Type B pancreatic cell (in vitro differentiated cells): ENCODE measurements around the gene CPOX. TPM values are rescaled to one million over a fixed set of nuclear protein-coding genes. Genes with fewer than 3 reads are reported as not detected.

Source experiments
- DNase-seq: peaks from one replicate; pipeline ENCODE4 v3.0.0; 2021; ENCODE audit warnings: mixed read lengths; ENCODE audit not compliant: unreplicated experiment; ENCODE audit errors: extremely low spot score
- H3K27ac Mint-ChIP-seq: 2 replicates; pipeline ENCODE4 v1.8.0; 2021; ENCODE audit warnings: mild to moderate bottlenecking, mixed read lengths
- H3K27me3 Mint-ChIP-seq: 2 replicates; pipeline ENCODE4 v1.8.0; 2021; ENCODE audit warnings: mixed read lengths
- H3K36me3 Mint-ChIP-seq: 2 replicates; pipeline ENCODE4 v1.8.0; 2021; ENCODE audit warnings: mixed read lengths
- H3K4me1 Mint-ChIP-seq: one replicate; pipeline ENCODE4 v1.8.0; 2021; ENCODE audit warnings: mixed read lengths; ENCODE audit not compliant: unreplicated experiment
- H3K4me3 Mint-ChIP-seq: 2 replicates; pipeline ENCODE4 v1.8.0; 2021; ENCODE audit warnings: mild to moderate bottlenecking, mixed read lengths
- H3K9me3 Mint-ChIP-seq: 2 replicates; pipeline ENCODE4 v1.8.0; 2021; ENCODE audit warnings: mixed read lengths
- total RNA-seq: library from RNA; stranded (reverse); gene quantifications from 2 replicates; pipeline ENCODE4 v1.2.1, GENCODE V29; 2021; ENCODE audit warnings: low replicate concordance
- TF ChIP-seq, protein P1 (sequence below): fragments of 200-600 bp; sonication (generic); conservative IDR thresholded peaks from 2 replicates; pipeline ENCODE4 v1.5.0; 2021; ENCODE audit warnings: antibody characterized with exemption, mild to moderate bottlenecking

CPOX gene
- total RNA-seq, 1 donor from 2014 or later: 24.6 TPM

DNA sequence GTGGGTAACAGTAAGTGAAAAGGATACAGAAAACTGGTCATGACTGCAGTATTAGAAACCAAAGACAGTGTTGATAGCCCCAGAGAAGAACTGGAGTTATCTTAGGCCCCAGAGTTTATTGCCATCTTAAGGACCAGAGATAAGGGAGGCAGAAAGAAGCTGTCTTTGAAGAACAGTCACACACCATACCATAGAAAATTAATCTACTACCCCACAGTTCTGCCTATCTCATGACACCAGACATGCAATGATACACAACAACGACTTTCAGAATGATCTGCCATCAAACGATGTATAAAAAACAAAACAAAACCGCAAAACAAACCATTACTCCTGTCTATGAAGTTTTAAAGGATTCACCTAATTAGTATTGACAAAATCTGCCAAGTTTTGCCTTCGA is 9.6 kb downstream of the CPOX start:
- peaks cover 31% of the 10 kb centered on the region for H3K36me3 Mint-ChIP-seq
- DNase-seq: no peak
- no peak overlapping the region for H3K4me3 Mint-ChIP-seq
- TF ChIP-seq, protein P1, sequence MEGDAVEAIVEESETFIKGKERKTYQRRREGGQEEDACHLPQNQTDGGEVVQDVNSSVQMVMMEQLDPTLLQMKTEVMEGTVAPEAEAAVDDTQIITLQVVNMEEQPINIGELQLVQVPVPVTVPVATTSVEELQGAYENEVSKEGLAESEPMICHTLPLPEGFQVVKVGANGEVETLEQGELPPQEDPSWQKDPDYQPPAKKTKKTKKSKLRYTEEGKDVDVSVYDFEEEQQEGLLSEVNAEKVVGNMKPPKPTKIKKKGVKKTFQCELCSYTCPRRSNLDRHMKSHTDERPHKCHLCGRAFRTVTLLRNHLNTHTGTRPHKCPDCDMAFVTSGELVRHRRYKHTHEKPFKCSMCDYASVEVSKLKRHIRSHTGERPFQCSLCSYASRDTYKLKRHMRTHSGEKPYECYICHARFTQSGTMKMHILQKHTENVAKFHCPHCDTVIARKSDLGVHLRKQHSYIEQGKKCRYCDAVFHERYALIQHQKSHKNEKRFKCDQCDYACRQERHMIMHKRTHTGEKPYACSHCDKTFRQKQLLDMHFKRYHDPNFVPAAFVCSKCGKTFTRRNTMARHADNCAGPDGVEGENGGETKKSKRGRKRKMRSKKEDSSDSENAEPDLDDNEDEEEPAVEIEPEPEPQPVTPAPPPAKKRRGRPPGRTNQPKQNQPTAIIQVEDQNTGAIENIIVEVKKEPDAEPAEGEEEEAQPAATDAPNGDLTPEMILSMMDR: no peak
- no peaks in the 10 kb centered on the region for H3K27me3 Mint-ChIP-seq
- H3K4me1 Mint-ChIP-seq: no peaks in the 10 kb centered on the region
- no peak overlapping the region for H3K27ac Mint-ChIP-seq
- H3K9me3 Mint-ChIP-seq: no peaks in the 10 kb centered on the region

DNA sequence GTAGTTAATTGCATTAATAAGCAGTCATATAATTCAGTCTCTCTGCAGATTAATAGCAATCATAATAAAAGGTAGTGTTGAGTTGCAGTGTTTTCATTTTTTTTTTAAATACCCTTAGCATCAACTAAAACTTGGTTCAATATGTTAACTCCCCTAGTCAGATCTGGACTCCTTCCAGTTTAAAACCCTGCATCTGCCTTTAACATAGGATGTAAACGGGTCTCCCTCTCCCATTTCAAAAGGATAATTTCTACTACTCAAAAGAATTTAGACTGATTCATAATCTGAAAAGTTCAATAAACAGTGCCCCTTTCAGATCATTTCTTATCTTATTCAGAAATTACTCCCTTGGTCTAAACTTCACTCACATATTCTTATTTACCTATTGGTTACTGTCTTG is 11.4 kb downstream of the CPOX start:
- peaks cover 24% of the 10 kb centered on the region for H3K36me3 Mint-ChIP-seq
- no peak for DNase-seq
- H3K27me3 Mint-ChIP-seq: no peaks in the 10 kb centered on the region
- H3K4me3 Mint-ChIP-seq: no peak overlapping the region
- no peak overlapping the region for H3K27ac Mint-ChIP-seq
- H3K4me1 Mint-ChIP-seq: no peaks in the 10 kb centered on the region
- no peaks in the 10 kb centered on the region for H3K9me3 Mint-ChIP-seq
- TF ChIP-seq, protein P1: no peak

GRCh38 chr3:98581474-98581873 is 11.9 kb downstream of the CPOX start:
- Mint-ChIP-seq H3K36me3 (peaks cover 29% of the 10 kb centered on the region), H3K4me1 (no peaks in the 10 kb centered on the region), H3K27ac (no peak overlapping the region), H3K9me3 (no peaks in the 10 kb centered on the region), H3K27me3 (no peaks in the 10 kb centered on the region), H3K4me3 (no peak overlapping the region)
- DNase-seq: no peak
- TF ChIP-seq, protein P1: no peak

- no peak for DNase-seq
- H3K4me1 Mint-ChIP-seq: no peaks in the 10 kb centered on the region
- H3K36me3 Mint-ChIP-seq: peaks cover 24% of the 10 kb centered on the region
- no peaks in the 10 kb centered on the region for H3K9me3 Mint-ChIP-seq
- H3K4me3 Mint-ChIP-seq: no peak overlapping the region
- H3K27ac Mint-ChIP-seq: no peak overlapping the region
- H3K27me3 Mint-ChIP-seq: no peaks in the 10 kb centered on the region
- TF ChIP-seq, protein P1: no peak
Measured at GRCh38 chr3:98580401-98581386, 12.7 kb downstream of the CPOX start.

DNA sequence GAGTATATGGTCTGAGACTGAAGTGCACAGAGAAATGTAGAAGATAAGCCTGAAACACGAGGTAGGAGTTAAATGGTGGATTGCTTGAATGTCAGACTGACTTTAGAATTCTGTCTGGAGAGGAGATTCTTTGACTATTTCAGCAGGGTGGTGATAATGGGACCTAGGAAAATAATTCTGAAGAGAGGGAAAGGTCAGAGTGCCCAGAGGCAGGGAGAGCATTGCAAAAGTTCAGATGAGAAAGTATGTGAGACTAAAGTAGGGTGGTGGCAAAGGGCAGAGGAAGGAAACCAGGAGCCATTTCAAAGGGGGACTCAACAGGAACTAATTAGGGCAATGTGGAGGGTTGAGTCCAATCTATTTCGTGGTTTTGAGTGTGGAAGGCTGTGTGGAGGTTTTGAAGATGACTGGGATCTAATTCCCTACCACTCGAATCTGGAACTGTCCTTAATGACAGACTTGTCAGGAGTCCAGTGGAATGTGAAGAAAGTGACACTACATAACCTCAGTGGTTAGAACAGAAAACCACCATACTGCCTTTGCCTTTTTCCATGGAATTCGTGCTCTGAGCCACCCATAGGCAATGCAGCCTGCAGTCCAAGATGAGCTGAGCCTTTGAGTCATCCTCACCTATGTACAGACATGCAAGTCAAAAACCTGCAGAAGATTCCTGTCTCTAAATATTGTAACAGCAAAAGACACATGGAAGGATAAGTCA is 16.1 kb downstream of the CPOX start:
- Mint-ChIP-seq H3K4me1 (peaks cover 5% of the 10 kb centered on the region), H3K27ac (no peak overlapping the region), H3K9me3 (no peaks in the 10 kb centered on the region), H3K4me3 (no peak overlapping the region), H3K36me3 (peaks cover 18% of the 10 kb centered on the region), H3K27me3 (no peaks in the 10 kb centered on the region)
- TF ChIP-seq, protein P1: no peak
- DNase-seq: no peak
